Upper lobe of left lung (tissue), 4 donors: ENCODE data around the gene IFITM5.
A peak's percentile ranks its signal among the peaks of the same experiment; 100 is the strongest.

Experiments
- EP300 ChIP-seq, 4 donors: sonication (generic); formaldehyde crosslinking; IDR thresholded peaks; one replicate each; pipeline ENCODE4 v1.5.1; 2017; ENCODE audit warnings: antibody characterized with exemption in 4 of 4, control low read depth in 2 of 4
- TF ChIP-seq, protein P1 (sequence below), 6 experiments: fragments of 450-650 bp in 4 of 6; fragments of 200-600 bp in 2 of 6; sonication (generic) in 2 of 6; IDR thresholded peaks; one replicate each; pipeline ENCODE4 v1.5.1; 2016 to 2019; ENCODE audit warnings: antibody characterized with exemption in 6 of 6

DNA sequence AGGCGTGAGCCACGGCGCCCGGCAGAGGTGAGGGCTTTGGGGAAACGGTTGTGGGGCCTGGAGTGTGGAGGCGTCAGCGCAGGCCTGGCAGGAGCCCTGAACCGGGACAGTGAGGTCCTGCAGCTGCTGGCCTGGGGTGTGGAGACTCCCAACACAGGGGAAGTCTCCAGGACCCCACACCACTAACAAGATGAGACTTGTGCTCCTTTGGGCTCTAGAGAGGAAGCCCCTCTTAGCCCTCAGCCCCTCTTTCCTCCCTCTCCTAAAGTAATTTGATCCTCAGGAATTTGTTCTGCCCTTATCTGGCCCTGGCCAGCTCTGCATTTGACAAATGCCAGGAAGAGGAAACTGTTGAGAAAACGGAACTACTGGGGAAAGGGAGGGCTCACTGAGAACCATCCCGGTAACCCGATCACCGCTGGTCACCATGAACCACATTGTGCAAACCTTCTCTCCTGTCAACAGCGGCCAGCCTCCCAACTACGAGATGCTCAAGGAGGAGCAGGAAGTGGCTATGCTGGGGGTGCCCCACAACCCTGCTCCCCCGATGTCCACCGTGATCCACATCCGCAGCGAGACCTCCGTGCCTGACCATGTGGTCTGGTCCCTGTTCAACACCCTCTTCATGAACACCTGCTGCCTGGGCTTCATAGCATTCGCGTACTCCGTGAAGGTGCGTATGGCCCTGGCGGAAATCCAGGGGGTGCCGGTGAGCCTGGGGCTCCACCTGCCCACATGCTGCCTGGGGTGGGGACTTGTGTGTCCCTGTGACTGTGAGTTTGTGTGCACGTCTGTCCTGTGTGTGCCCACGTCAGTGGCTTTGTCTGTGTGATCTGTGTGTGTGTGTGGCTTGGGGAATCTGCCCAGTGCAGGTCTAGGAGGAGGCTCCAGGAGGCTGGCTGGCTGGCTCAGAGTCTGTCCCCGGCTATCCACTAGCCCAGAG lies 8.7 kb upstream of the IFITM5 start, which contains the start of gene IFITM2:
- TF ChIP-seq, protein P1, sequence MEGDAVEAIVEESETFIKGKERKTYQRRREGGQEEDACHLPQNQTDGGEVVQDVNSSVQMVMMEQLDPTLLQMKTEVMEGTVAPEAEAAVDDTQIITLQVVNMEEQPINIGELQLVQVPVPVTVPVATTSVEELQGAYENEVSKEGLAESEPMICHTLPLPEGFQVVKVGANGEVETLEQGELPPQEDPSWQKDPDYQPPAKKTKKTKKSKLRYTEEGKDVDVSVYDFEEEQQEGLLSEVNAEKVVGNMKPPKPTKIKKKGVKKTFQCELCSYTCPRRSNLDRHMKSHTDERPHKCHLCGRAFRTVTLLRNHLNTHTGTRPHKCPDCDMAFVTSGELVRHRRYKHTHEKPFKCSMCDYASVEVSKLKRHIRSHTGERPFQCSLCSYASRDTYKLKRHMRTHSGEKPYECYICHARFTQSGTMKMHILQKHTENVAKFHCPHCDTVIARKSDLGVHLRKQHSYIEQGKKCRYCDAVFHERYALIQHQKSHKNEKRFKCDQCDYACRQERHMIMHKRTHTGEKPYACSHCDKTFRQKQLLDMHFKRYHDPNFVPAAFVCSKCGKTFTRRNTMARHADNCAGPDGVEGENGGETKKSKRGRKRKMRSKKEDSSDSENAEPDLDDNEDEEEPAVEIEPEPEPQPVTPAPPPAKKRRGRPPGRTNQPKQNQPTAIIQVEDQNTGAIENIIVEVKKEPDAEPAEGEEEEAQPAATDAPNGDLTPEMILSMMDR (IDR thresholded peaks at IDR 0.05) = peak in 2 of 6 experiments; percentile 20 to 22
- peak in 1 of 4 donors; percentile 80 for TF ChIP-seq EP300 (IDR thresholded peaks at IDR 0.05)
